Measurements from ENCODE around the gene WFDC12. TPM values are rescaled to one million over a fixed set of nuclear protein-coding genes. Genes with fewer than 3 reads are reported as not detected.

The WFDC12 gene
- total and polyA plus RNA-seq, 2 donors (not counting 1 experiment from before 2014, with no cell fraction given): not detected

GRCh38 chr20:45111799-45112471 is 12.3 kb downstream of the WFDC12 start:
- H2AFZ ChIP-seq (ENCODE audit: insufficient read depth, low read depth, low read length, poor library complexity, severe bottlenecking): no peak overlapping the region
- H3K36me3 ChIP-seq (replicated peaks in 1 of 2; ENCODE audit: control extremely low read depth in 1 of 2, control insufficient read depth in 1 of 2, extremely low read depth in 1 of 2, insufficient read depth in 2 of 2, low read length in 1 of 2): no peaks in the 10 kb centered on the region
- H3K27ac Mint-ChIP-seq: no peak overlapping the region
- no peaks in the 10 kb centered on the region for H3K79me2 ChIP-seq (ENCODE audit: control insufficient read depth, insufficient read depth, low read length)
- H3K4me2 ChIP-seq (replicated peaks; ENCODE audit: low read depth, low read length, poor library complexity, severe bottlenecking): no peak overlapping the region
- peak; percentile 47 for DNase-seq
- no peaks in the 10 kb centered on the region for H4K20me1 ChIP-seq (ENCODE audit: control insufficient read depth, insufficient read depth, low read length, poor library complexity, severe bottlenecking)
- no peak for TF ChIP-seq EZH2 (IDR thresholded peaks at IDR 0.05; ENCODE audit: borderline replicate concordance, insufficient read depth, low read depth, low read length, poor library complexity, severe bottlenecking)
- peak; percentile 53 for TF ChIP-seq CTCF (IDR thresholded peaks at IDR 0.05)
- no peak overlapping the region for H3K9ac ChIP-seq (ENCODE audit: low read length)
- intact Hi-C loops (cut with micrococcal nuclease): loop anchor here (1.0 kb wide), 1 partner anchor 68 kb away; no protein-coding TSS in a partner anchor
- CTCF ChIA-PET: interaction anchor here (0.8 to 4.5 kb wide), 10 partner anchors 9 to 101 kb away, joined by 3 to 32 read pairs (median 4); no protein-coding TSS in a partner anchor
- H3K9me3 ChIP-seq (ENCODE audit: control extremely low read depth in 1 of 3, control insufficient read depth in 2 of 3, insufficient read depth in 1 of 3, low read length in 2 of 3): no peaks in the 10 kb centered on the region
- H3K4me1 Mint-ChIP-seq: no peaks in the 10 kb centered on the region
- H3K27ac ChIP-seq (ENCODE audit: low read length in 2 of 2): no peak overlapping the region
- peaks cover 0 to 5% (median 0%) of the 10 kb centered on the region in 4 experiments for H3K27me3 ChIP-seq (replicated peaks in 1 of 4; ENCODE audit: control extremely low read depth in 1 of 4, control insufficient read depth in 3 of 4, insufficient read depth in 4 of 4, low read length in 3 of 4)
- H3K4me3 ChIP-seq (ENCODE audit: control extremely low read depth in 1 of 5, extremely low read depth in 1 of 5, insufficient read depth in 1 of 5, low read depth in 2 of 5, low read length in 4 of 5): no peak overlapping the region
- H3K27me3 Mint-ChIP-seq: peaks cover 6% of the 10 kb centered on the region
- no peaks in the 10 kb centered on the region for H3K4me1 ChIP-seq (ENCODE audit: control insufficient read depth in 2 of 2, insufficient read depth in 2 of 2, low read length in 2 of 2)
- POLR2A ChIA-PET: interaction anchor here (0.7 kb wide), 1 partner anchor 101 kb away, joined by 4 read pairs; no protein-coding TSS in a partner anchor
- no peak overlapping the region for H3K4me3 Mint-ChIP-seq
- H3K9me3 Mint-ChIP-seq (ENCODE audit: insufficient read depth): no peaks in the 10 kb centered on the region
- 77% methylated on average over 12 of the region's 17 CpGs for WGBS (ENCODE audit: insufficient coverage)
- ATAC-seq (ENCODE audit: low read depth): no peak

GRCh38 chr20:45111285-45111684 is 13.0 kb downstream of the WFDC12 start:
- H2AFZ ChIP-seq (ENCODE audit: insufficient read depth, low read depth, low read length, poor library complexity, severe bottlenecking): no peak overlapping the region
- H3K4me1 ChIP-seq (ENCODE audit: control insufficient read depth in 2 of 2, insufficient read depth in 2 of 2, low read length in 2 of 2): no peaks in the 10 kb centered on the region
- ChIA-PET CTCF (interaction anchor here (0.5 to 4.5 kb wide), 10 partner anchors 10 to 427 kb away, joined by 3 to 32 read pairs (median 4); no protein-coding TSS in a partner anchor), POLR2A (interaction anchor here (0.7 kb wide), 1 partner anchor 100 kb away, joined by 4 read pairs; no protein-coding TSS in a partner anchor)
- H4K20me1 ChIP-seq (ENCODE audit: control insufficient read depth, insufficient read depth, low read length, poor library complexity, severe bottlenecking): no peaks in the 10 kb centered on the region
- H3K4me3 ChIP-seq (ENCODE audit: control extremely low read depth in 1 of 5, extremely low read depth in 1 of 5, insufficient read depth in 1 of 5, low read depth in 2 of 5, low read length in 4 of 5): no peak overlapping the region
- DNase-seq (no peak), ATAC-seq (ENCODE audit: low read depth) (no peak)
- no peaks in the 10 kb centered on the region for H3K79me2 ChIP-seq (ENCODE audit: control insufficient read depth, insufficient read depth, low read length)
- no peaks in the 10 kb centered on the region for H3K36me3 ChIP-seq (replicated peaks in 1 of 2; ENCODE audit: control extremely low read depth in 1 of 2, control insufficient read depth in 1 of 2, extremely low read depth in 1 of 2, insufficient read depth in 2 of 2, low read length in 1 of 2)
- no peak overlapping the region for H3K27ac Mint-ChIP-seq
- intact Hi-C loops (cut with micrococcal nuclease): no loop called here
- H3K9me3 Mint-ChIP-seq (ENCODE audit: insufficient read depth): no peaks in the 10 kb centered on the region
- 90% methylated on average over 8 of the region's 11 CpGs for WGBS (ENCODE audit: insufficient coverage)
- H3K4me1 Mint-ChIP-seq: no peaks in the 10 kb centered on the region
- peaks cover 9% of the 10 kb centered on the region for H3K27me3 Mint-ChIP-seq
- H3K4me2 ChIP-seq (replicated peaks; ENCODE audit: low read depth, low read length, poor library complexity, severe bottlenecking): no peak overlapping the region
- no peak overlapping the region for H3K27ac ChIP-seq (ENCODE audit: low read length in 2 of 2)
- no peak overlapping the region for H3K4me3 Mint-ChIP-seq
- no peak overlapping the region for H3K9ac ChIP-seq (ENCODE audit: low read length)
- H3K27me3 ChIP-seq (replicated peaks in 1 of 4; ENCODE audit: control extremely low read depth in 1 of 4, control insufficient read depth in 3 of 4, insufficient read depth in 4 of 4, low read length in 3 of 4): peaks cover 0 to 5% (median 0%) of the 10 kb centered on the region in 4 experiments
- TF ChIP-seq CTCF (IDR thresholded peaks at IDR 0.05) (no peak), EZH2 (IDR thresholded peaks at IDR 0.05; ENCODE audit: borderline replicate concordance, insufficient read depth, low read depth, low read length, poor library complexity, severe bottlenecking) (no peak)
- no peaks in the 10 kb centered on the region for H3K9me3 ChIP-seq (ENCODE audit: control extremely low read depth in 1 of 3, control insufficient read depth in 2 of 3, insufficient read depth in 1 of 3, low read length in 2 of 3)

All from B cell (primary cell).